Measurements from ENCODE around the gene CNTNAP2.

Gene CNTNAP2

DNA sequence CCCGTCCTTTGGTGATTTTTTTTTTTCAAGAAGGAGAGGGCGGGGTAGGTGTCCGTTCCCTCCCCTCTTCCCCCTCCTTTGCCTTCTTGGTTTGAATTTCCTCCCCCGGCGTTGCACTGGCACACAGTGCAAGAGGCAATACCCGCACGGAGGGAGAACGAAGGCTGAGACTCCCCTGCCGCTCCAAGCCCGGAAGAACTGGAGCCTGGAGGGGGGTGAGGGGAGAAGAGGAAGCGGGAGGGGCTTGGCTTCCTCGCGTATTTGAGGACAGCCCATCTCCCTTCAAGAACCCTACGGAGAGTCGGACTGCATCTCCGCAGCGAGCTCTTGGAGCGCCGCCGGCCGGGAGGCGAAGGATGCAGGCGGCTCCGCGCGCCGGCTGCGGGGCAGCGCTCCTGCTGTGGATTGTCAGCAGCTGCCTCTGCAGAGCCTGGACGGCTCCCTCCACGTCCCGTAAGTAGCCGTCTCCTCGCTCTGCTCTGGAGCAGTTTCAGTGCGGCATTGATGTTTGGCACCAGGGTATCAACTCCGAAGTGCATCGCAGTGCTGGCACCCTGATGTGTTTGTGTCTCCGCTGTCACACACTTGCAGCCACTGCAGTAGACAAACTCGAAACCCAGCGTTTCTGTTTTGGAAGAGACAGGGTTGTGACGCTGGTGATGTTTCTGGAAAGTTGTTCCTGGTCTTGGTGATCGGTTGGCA, at the start of gene CNTNAP2:
Gene CNTNAP2, plus strand, starts transcription at position 281 of the 702 bp plus-strand sequence. Its CDS starts 76 bp downstream, at position 357.
- no peaks in the 10 kb centered on the region for H3K79me2 ChIP-seq (ENCODE audit: insufficient read depth, low read length)
- TF ChIP-seq, protein P1, sequence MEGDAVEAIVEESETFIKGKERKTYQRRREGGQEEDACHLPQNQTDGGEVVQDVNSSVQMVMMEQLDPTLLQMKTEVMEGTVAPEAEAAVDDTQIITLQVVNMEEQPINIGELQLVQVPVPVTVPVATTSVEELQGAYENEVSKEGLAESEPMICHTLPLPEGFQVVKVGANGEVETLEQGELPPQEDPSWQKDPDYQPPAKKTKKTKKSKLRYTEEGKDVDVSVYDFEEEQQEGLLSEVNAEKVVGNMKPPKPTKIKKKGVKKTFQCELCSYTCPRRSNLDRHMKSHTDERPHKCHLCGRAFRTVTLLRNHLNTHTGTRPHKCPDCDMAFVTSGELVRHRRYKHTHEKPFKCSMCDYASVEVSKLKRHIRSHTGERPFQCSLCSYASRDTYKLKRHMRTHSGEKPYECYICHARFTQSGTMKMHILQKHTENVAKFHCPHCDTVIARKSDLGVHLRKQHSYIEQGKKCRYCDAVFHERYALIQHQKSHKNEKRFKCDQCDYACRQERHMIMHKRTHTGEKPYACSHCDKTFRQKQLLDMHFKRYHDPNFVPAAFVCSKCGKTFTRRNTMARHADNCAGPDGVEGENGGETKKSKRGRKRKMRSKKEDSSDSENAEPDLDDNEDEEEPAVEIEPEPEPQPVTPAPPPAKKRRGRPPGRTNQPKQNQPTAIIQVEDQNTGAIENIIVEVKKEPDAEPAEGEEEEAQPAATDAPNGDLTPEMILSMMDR (IDR thresholded peaks at IDR 0.05; ENCODE audit: borderline replicate concordance, extremely low read depth, low read length, poor library complexity, severe bottlenecking), result no peak
- no peak for TF ChIP-seq EZH2 (IDR thresholded peaks at IDR 0.05; ENCODE audit: borderline replicate concordance, low read depth, low read length, severe bottlenecking)
- H3K4me3 ChIP-seq (ENCODE audit: low read depth in 1 of 2, low read length in 2 of 2), result no peak within 1 kb of the TSS
- DNase-seq (no peak), ATAC-seq (ENCODE audit: insufficient read depth, low read depth) (no peak)
- no peak within 1 kb of the TSS for H3K27ac ChIP-seq (ENCODE audit: low read length)
- H4K20me1 ChIP-seq (ENCODE audit: insufficient read depth, low read length), result no peaks in the 10 kb centered on the region
- H3K4me2 ChIP-seq (ENCODE audit: insufficient read depth, low read length), result no peak within 1 kb of the TSS
- H3K27me3 ChIP-seq (ENCODE audit: insufficient read depth, low read length, poor library complexity), result no peaks in the 10 kb centered on the region
- H3K36me3 ChIP-seq (ENCODE audit: insufficient read depth, low read length), result no peaks in the 10 kb centered on the region
- no peak within 1 kb of the TSS for H2AFZ ChIP-seq (ENCODE audit: low read depth, low read length)
- H3K9ac ChIP-seq (ENCODE audit: low read depth, low read length), result no peak within 1 kb of the TSS
- no peaks in the 10 kb centered on the region for H3K9me3 ChIP-seq (ENCODE audit: insufficient read depth, low read length, severe bottlenecking)
- H3K4me1 ChIP-seq (ENCODE audit: insufficient read depth, low read length), result no peaks in the 10 kb centered on the region

DNA sequence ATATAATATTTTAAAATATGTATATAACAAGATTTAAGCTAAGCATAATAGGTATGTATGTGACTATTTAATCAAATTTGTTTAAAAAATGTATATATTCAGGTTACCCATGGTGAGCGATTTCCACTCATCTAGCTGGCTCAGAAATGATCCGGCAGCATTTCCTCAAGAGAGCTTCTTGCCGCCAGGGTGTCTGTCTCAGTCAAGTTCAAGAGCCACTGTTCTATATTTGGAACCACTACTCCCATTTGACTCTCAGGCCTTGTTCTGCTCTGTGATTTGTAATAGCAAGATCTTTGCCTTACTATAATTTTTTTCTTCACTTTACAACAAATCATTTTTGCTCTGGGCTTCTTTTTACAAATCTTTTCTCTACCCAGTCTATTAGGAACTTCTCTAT, 48.7 kb upstream of the CNTNAP2 start:
- no peaks in the 10 kb centered on the region for H3K27me3 ChIP-seq (ENCODE audit: insufficient read depth, low read length, poor library complexity)
- no peaks in the 10 kb centered on the region for H3K9me3 ChIP-seq (ENCODE audit: insufficient read depth, low read length, severe bottlenecking)
- ATAC-seq (ENCODE audit: insufficient read depth, low read depth), result no peak
- no peaks in the 10 kb centered on the region for H3K4me1 ChIP-seq (ENCODE audit: insufficient read depth, low read length)
- TF ChIP-seq, protein P1 (IDR thresholded peaks at IDR 0.05; ENCODE audit: borderline replicate concordance, extremely low read depth, low read length, poor library complexity, severe bottlenecking), result no peak
- no peak for TF ChIP-seq EZH2 (IDR thresholded peaks at IDR 0.05; ENCODE audit: borderline replicate concordance, low read depth, low read length, severe bottlenecking)
- no peak overlapping the region for H3K27ac ChIP-seq (ENCODE audit: low read length)
- H3K9ac ChIP-seq (ENCODE audit: low read depth, low read length), result no peak overlapping the region
- no peak overlapping the region for H3K4me3 ChIP-seq (ENCODE audit: low read depth in 1 of 2, low read length in 2 of 2)
- no peak for DNase-seq
- H4K20me1 ChIP-seq (ENCODE audit: insufficient read depth, low read length), result no peaks in the 10 kb centered on the region
- no peaks in the 10 kb centered on the region for H3K79me2 ChIP-seq (ENCODE audit: insufficient read depth, low read length)
- no peak overlapping the region for H3K4me2 ChIP-seq (ENCODE audit: insufficient read depth, low read length)
- no peak overlapping the region for H2AFZ ChIP-seq (ENCODE audit: low read depth, low read length)
- no peaks in the 10 kb centered on the region for H3K36me3 ChIP-seq (ENCODE audit: insufficient read depth, low read length)

DNA sequence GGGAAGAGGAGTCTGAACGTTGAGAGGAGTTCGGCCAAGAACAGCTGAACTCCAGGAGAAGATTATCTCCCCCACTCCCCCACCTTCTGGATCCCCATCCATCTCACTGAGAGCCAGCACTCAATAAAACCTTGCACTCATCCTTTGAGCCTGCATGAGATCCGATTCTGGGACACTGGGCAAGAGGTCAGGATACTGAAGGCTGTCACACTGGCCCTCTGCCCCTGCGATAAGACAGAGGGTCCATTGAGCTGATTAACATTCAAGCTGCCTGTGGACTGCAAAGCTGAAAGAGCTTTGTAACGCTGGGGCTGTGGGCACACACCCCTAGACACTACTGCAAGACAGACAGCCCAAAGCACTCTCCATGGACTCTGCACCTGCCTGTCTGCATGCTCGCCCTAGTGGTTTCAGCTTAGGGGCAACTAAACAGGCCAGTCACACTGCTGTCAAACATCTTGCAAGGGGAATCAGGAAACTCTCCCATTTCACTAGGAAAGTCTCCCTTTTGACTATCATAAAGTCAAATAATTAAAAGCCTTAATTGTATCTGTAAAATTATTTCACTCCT, 42.3 kb upstream of the CNTNAP2 start:
- H3K27me3 ChIP-seq (ENCODE audit: insufficient read depth, low read length, poor library complexity), result no peaks in the 10 kb centered on the region

More for the DNA sequence above, 42.3 kb upstream of the CNTNAP2 start:
- Histone ChIP-seq H3K9me3 (ENCODE audit: insufficient read depth, low read length, severe bottlenecking) (no peaks in the 10 kb centered on the region), H3K4me3 (ENCODE audit: low read depth in 1 of 2, low read length in 2 of 2) (no peak overlapping the region), H3K4me2 (ENCODE audit: insufficient read depth, low read length) (no peak overlapping the region), H4K20me1 (ENCODE audit: insufficient read depth, low read length) (no peaks in the 10 kb centered on the region), H2AFZ (ENCODE audit: low read depth, low read length) (no peak overlapping the region), H3K79me2 (ENCODE audit: insufficient read depth, low read length) (no peaks in the 10 kb centered on the region), H3K27ac (ENCODE audit: low read length) (no peak overlapping the region), H3K36me3 (ENCODE audit: insufficient read depth, low read length) (no peaks in the 10 kb centered on the region), H3K9ac (ENCODE audit: low read depth, low read length) (no peak overlapping the region), H3K4me1 (ENCODE audit: insufficient read depth, low read length) (no peaks in the 10 kb centered on the region)
- ATAC-seq (ENCODE audit: insufficient read depth, low read depth) (no peak), DNase-seq (no peak)
- TF ChIP-seq, protein P1 (IDR thresholded peaks at IDR 0.05; ENCODE audit: borderline replicate concordance, extremely low read depth, low read length, poor library complexity, severe bottlenecking), result no peak
- no peak for TF ChIP-seq EZH2 (IDR thresholded peaks at IDR 0.05; ENCODE audit: borderline replicate concordance, low read depth, low read length, severe bottlenecking)
